ENCODE results near the gene HAO2.
A peak's percentile ranks its signal among the peaks of the same experiment; 100 is the strongest.
"Not testable (repeated sequence)": the region's sequence is repeated elsewhere in the genome, so short reads cannot be mapped to it uniquely, and the experiment has no call there.

Gene HAO2

GRCh38 chr1:119345398-119345797, 23.2 kb upstream of the HAO2 start:
- FAIRE-seq (no peak), DNase-seq (ENCODE audit: low spot score) (no peak)

- no peak for DNase-seq (ENCODE audit: low spot score)
- FAIRE-seq: no peak
Observed at GRCh38 chr1:119347858-119348257, 20.7 kb upstream of the HAO2 start.

GRCh38 chr1:119348941-119349340, 19.6 kb upstream of the HAO2 start:
- FAIRE-seq (no peak), DNase-seq (ENCODE audit: low spot score) (no peak)

GRCh38 chr1:119350866-119351265, 17.7 kb upstream of the HAO2 start:
- DNase-seq (ENCODE audit: low spot score); FAIRE-seq: not testable (repeated sequence)

GRCh38 chr1:119351997-119352396, 16.6 kb upstream of the HAO2 start:
- FAIRE-seq: no peak
- DNase-seq (ENCODE audit: low spot score): no peak

- DNase-seq (ENCODE audit: low spot score): no peak
- no peak for FAIRE-seq
Observed at GRCh38 chr1:119353836-119354235, 14.7 kb upstream of the HAO2 start.

- no peak for FAIRE-seq
- no peak for DNase-seq (ENCODE audit: low spot score)
Observed at GRCh38 chr1:119358636-119359035, 9.9 kb upstream of the HAO2 start.

GRCh38 chr1:119359730-119360129, 8.9 kb upstream of the HAO2 start:
- DNase-seq (ENCODE audit: low spot score) (no peak), FAIRE-seq (no peak)

GRCh38 chr1:119361205-119361604, 7.4 kb upstream of the HAO2 start:
- FAIRE-seq (no peak), DNase-seq (ENCODE audit: low spot score) (no peak)

GRCh38 chr1:119361620-119362344, 6.8 kb upstream of the HAO2 start:
- FAIRE-seq: no peak

GRCh38 chr1:119363162-119363561, 5.4 kb upstream of the HAO2 start:
- no peak for FAIRE-seq

More at GRCh38 chr1:119361620-119362344, 6.8 kb upstream of the HAO2 start:
- no peak for DNase-seq (ENCODE audit: low spot score)

GRCh38 chr1:119364640-119365039, 3.9 kb upstream of the HAO2 start:
- DNase-seq (ENCODE audit: low spot score) (no peak), FAIRE-seq (no peak)

More at GRCh38 chr1:119363162-119363561, 5.4 kb upstream of the HAO2 start:
- no peak for DNase-seq (ENCODE audit: low spot score)

- no peak for DNase-seq (ENCODE audit: low spot score)
- no peak for FAIRE-seq
Observed at GRCh38 chr1:119366424-119366823, 2.2 kb upstream of the HAO2 start.

- FAIRE-seq (no peak), DNase-seq (ENCODE audit: low spot score) (peak; percentile 70)
Observed at GRCh38 chr1:119367432-119368124, 1.0 kb upstream of the HAO2 start.

GRCh38 chr1:119370748-119371147, 2.2 kb downstream of the HAO2 start:
- DNase-seq (ENCODE audit: low spot score): no peak
- FAIRE-seq: no peak

GRCh38 chr1:119371815-119372214, 3.2 kb downstream of the HAO2 start:
- FAIRE-seq (no peak), DNase-seq (ENCODE audit: low spot score) (no peak)

- FAIRE-seq (no peak), DNase-seq (ENCODE audit: low spot score) (peak; percentile 48)
Observed at GRCh38 chr1:119372503-119373086, 4.0 kb downstream of the HAO2 start.

GRCh38 chr1:119373465-119373864, 4.9 kb downstream of the HAO2 start:
- DNase-seq (ENCODE audit: low spot score) (peak; percentile 52), FAIRE-seq (no peak)

- DNase-seq (ENCODE audit: low spot score) (no peak), FAIRE-seq (peak; percentile 89)
Observed at GRCh38 chr1:119374208-119374874, 5.8 kb downstream of the HAO2 start.

GRCh38 chr1:119375366-119375765, 6.8 kb downstream of the HAO2 start:
- DNase-seq (ENCODE audit: low spot score) (no peak), FAIRE-seq (no peak)

- FAIRE-seq: no peak
Observed at GRCh38 chr1:119376594-119376993, 8.0 kb downstream of the HAO2 start.

GRCh38 chr1:119377594-119377993, 9.0 kb downstream of the HAO2 start:
- not testable (repeated sequence) for FAIRE-seq; DNase-seq (ENCODE audit: low spot score)

More at GRCh38 chr1:119376594-119376993, 8.0 kb downstream of the HAO2 start:
- DNase-seq (ENCODE audit: low spot score): no peak
